Mesothelial cell of epicardium (in vitro differentiated cells): ENCODE data around the gene ALG14. TPM values are rescaled to one million over a fixed set of nuclear protein-coding genes. Genes with fewer than 3 reads are reported as not detected.

Experiments used
- DNase-seq, 2 experiments: peaks; one replicate each; pipeline ENCODE4 v3.0.0; 2021; ENCODE audit warnings: low spot score in 2 of 2; ENCODE audit not compliant: unreplicated experiment in 2 of 2
- H3K27ac Mint-ChIP-seq: 2 replicates; pipeline ENCODE4 v1.8.0; 2021; ENCODE audit warnings: mixed read lengths
- H3K27me3 Mint-ChIP-seq: 2 replicates; pipeline ENCODE4 v1.8.0; 2021; ENCODE audit warnings: low read depth, mixed read lengths
- H3K36me3 Mint-ChIP-seq: 2 replicates; pipeline ENCODE4 v1.8.0; 2021; ENCODE audit warnings: mixed read lengths
- H3K4me1 Mint-ChIP-seq: 2 replicates; pipeline ENCODE4 v1.8.0; 2021; ENCODE audit warnings: mixed read lengths
- H3K4me3 Mint-ChIP-seq: 2 replicates; pipeline ENCODE4 v1.8.0; 2021; ENCODE audit warnings: mild to moderate bottlenecking, moderate library complexity, mixed read lengths
- H3K9me3 Mint-ChIP-seq: 2 replicates; pipeline ENCODE4 v1.8.0; 2021; ENCODE audit warnings: mixed read lengths
- total RNA-seq: library from RNA; stranded (reverse); gene quantifications from 3 replicates; pipeline ENCODE4 v1.2.1, GENCODE V29; 2021
- TF ChIP-seq, protein P1 (sequence below): fragments of 200-600 bp; sonication (generic); IDR thresholded peaks from one replicate; pipeline ENCODE4 v1.5.0; 2021; ENCODE audit warnings: antibody characterized with exemption; ENCODE audit not compliant: unreplicated experiment

The ALG14 gene
- total RNA-seq, 1 donor from 2014 or later, result 5.0 TPM

DNA sequence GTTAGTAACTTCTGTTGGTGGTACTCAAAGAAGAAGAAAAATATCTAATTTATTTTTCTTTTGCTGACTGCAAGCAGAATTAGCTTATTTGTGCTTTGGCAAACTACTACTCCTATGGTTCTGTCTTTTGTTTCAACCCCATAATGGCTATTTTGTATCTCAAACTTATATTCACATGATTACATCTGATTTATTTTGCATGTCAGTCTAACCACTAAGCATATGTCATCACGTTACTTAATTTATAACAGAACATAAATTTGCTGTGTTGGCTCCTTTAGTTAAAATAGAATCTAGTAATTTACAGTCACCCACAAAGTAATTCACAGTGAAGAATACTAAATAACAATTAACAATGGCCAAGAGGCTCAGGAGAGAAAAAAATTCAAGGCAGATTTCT, 106.7 kb downstream of the ALG14 start:
- TF ChIP-seq, protein P1, sequence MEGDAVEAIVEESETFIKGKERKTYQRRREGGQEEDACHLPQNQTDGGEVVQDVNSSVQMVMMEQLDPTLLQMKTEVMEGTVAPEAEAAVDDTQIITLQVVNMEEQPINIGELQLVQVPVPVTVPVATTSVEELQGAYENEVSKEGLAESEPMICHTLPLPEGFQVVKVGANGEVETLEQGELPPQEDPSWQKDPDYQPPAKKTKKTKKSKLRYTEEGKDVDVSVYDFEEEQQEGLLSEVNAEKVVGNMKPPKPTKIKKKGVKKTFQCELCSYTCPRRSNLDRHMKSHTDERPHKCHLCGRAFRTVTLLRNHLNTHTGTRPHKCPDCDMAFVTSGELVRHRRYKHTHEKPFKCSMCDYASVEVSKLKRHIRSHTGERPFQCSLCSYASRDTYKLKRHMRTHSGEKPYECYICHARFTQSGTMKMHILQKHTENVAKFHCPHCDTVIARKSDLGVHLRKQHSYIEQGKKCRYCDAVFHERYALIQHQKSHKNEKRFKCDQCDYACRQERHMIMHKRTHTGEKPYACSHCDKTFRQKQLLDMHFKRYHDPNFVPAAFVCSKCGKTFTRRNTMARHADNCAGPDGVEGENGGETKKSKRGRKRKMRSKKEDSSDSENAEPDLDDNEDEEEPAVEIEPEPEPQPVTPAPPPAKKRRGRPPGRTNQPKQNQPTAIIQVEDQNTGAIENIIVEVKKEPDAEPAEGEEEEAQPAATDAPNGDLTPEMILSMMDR, result no peak
- no peaks in the 10 kb centered on the region for H3K27me3 Mint-ChIP-seq

DNA sequence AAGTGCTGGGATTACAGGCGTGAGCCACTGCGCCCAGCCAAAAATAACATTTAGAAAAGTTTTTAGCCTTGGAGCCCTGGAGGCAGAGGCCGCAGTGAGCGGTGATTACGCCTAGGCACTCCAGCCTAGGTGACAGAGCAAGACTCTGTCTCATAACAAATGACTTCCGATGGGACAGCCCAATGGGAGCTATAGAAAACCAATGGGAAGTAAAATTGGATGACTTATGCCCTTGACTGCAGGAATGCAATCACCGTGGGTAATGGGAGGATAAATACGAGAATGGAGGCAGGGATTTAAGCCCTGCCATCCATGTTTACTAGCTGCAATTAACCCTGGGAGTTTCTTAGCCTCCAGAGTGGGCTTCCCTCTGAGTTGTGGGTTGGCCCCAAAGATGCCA, 108.9 kb downstream of the ALG14 start:
- Mint-ChIP-seq H3K4me3 (no peak overlapping the region), H3K27ac (no peak overlapping the region), H3K9me3 (no peaks in the 10 kb centered on the region), H3K4me1 (peaks cover 5% of the 10 kb centered on the region), H3K27me3 (no peaks in the 10 kb centered on the region), H3K36me3 (peaks cover 2% of the 10 kb centered on the region)
- TF ChIP-seq, protein P1, result no peak
- DNase-seq, result no peak

More for the DNA sequence above, 106.7 kb downstream of the ALG14 start:
- Mint-ChIP-seq H3K9me3 (no peaks in the 10 kb centered on the region), H3K4me1 (peaks cover 10% of the 10 kb centered on the region), H3K36me3 (peaks cover 2% of the 10 kb centered on the region), H3K27ac (no peak overlapping the region), H3K4me3 (no peak overlapping the region)
- no peak for DNase-seq

DNA sequence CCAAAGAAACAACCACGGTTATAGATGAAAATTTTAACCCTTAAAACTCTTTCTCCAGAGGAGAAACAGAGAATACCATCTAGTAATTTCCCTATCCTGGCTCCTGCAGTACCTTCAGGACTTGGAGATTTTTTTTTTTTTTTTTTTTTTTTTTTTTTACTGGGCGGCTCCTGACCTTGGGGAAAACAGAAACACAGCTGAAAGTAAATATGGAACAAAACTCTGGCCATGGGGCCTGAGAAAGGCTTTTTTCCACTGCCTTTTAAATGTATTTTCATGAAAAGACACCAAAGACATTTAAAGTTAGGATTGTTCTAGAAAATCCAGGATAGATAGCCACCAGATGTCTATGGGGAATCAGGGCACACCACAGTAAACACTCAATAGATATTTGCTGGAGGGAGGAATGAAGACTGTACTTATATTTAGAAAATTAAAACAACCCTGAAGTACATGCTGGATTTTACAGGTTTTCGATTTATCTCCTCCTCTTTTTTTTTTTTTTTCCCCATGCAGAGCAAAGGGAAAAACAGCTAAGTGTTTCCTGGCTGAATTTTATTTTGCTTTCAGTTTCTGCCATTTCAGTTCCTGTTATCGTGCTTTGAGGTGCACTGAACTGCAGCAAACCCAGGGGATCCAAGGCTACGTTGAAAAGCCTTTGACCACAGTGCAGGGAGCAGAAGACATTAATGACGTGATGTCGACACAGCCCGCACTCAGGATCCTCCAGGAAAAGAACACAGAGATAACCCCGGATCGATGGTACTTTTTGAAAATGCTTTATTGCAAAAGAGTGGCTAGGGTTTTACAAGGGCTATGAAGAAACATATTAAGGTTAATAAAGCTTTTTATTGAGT, 110.1 kb downstream of the ALG14 start:
- Mint-ChIP-seq H3K27ac (peak overlapping the region; percentile 92), H3K4me1 (peaks cover 5% of the 10 kb centered on the region), H3K9me3 (no peaks in the 10 kb centered on the region), H3K27me3 (no peaks in the 10 kb centered on the region), H3K4me3 (peak overlapping the region; percentile 57), H3K36me3 (peaks cover 2% of the 10 kb centered on the region)
- TF ChIP-seq, protein P1, result no peak
- DNase-seq, result no peak

DNA sequence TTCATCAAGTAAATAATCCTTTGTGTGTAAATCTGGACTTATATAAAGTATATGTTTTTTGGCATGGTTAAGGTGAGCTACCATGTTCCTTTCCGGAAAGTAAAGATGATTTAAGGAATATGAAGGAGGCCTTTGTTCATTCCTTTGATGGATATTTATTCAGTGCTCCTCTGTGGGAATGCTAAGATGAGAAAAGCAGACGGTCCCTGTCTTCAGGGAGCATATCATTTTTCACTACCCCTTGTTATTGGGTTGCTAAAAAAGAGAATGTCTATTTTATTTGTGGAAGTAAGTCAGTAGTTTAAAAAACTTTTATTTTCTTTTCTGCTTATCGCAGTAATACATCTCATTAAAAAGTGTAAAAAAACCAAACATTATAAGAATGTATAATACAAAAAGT, 110.8 kb downstream of the ALG14 start:
- Mint-ChIP-seq H3K4me1 (peaks cover 5% of the 10 kb centered on the region), H3K9me3 (no peaks in the 10 kb centered on the region), H3K27me3 (no peaks in the 10 kb centered on the region), H3K4me3 (no peak overlapping the region), H3K27ac (no peak overlapping the region), H3K36me3 (peaks cover 2% of the 10 kb centered on the region)
- TF ChIP-seq, protein P1, result no peak
- no peak for DNase-seq

DNA sequence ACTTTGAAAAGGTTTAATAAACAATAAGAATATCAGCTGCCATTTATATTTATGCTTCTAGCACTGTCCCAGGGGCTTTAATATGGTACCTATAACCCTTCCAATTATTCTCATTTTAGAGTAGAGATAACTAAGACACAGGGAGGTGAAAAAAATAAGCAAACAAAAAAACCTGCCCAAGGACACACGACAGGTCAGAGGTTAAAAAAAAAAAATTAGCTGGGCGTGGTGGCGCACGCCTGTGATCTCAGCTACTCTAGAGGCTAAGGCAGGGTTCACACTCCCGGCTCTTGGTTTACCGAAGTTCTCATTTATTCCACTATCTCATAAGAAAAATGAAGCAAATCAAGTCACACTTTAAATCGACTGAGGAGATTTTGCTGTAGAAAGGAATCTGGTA, 111.2 kb downstream of the ALG14 start:
- H3K27me3 Mint-ChIP-seq, result no peaks in the 10 kb centered on the region
- no peak overlapping the region for H3K4me3 Mint-ChIP-seq
- H3K4me1 Mint-ChIP-seq, result peaks cover 5% of the 10 kb centered on the region
- TF ChIP-seq, protein P1, result no peak
- no peak overlapping the region for H3K27ac Mint-ChIP-seq
- no peak for DNase-seq
- peaks cover 2% of the 10 kb centered on the region for H3K36me3 Mint-ChIP-seq
- no peaks in the 10 kb centered on the region for H3K9me3 Mint-ChIP-seq
